HepG2 (cell line): ENCODE measurements around the gene EHD1. TPM values are rescaled to one million over a fixed set of nuclear protein-coding genes. Genes with fewer than 3 reads are reported as not detected.

Source experiments
- AFF4 ChIP-seq: sonication (generic); formaldehyde crosslinking; IDR thresholded peaks from 2 replicates; pipeline ENCODE4 v1.4.0; 2020; ENCODE audit warnings: missing genetic modification reagents
- JUN ChIP-seq: sonication (generic); formaldehyde crosslinking; IDR thresholded peaks from 2 replicates; pipeline ENCODE4 v1.4.0; 2020; ENCODE audit warnings: mild to moderate bottlenecking, missing genetic modification reagents
- KMT2B ChIP-seq: IDR thresholded peaks from 2 replicates; pipeline ENCODE4 v1.6.1; 2016; ENCODE audit warnings: missing genetic modification reagents, missing compliant biosample characterization
- MXD4 ChIP-seq: IDR thresholded peaks from 2 replicates; pipeline ENCODE4 v1.6.1; 2016; ENCODE audit warnings: mild to moderate bottlenecking, missing biosample characterization, missing genetic modification reagents
- MXI1 ChIP-seq: IDR thresholded peaks from 3 replicates; pipeline ENCODE4 v1.6.1; 2012; ENCODE audit warnings: low read depth, low read length, inconsistent platforms, borderline replicate concordance
- NFATC3 ChIP-seq: sonication (generic); formaldehyde crosslinking; IDR thresholded peaks from 2 replicates; pipeline ENCODE4 v1.5.1; 2020; ENCODE audit warnings: mild to moderate bottlenecking, missing genetic modification reagents
- POLR2AphosphoS2 ChIP-seq: IDR thresholded peaks from 2 replicates; pipeline ENCODE4 v1.6.1; 2011; ENCODE audit warnings: low read depth, low read length, improper control_type of control experiment
- RXRB ChIP-seq: IDR thresholded peaks from 2 replicates; pipeline ENCODE4 v1.6.1; 2016; ENCODE audit warnings: borderline replicate concordance, missing genetic modification reagents, missing compliant biosample characterization
- TRAFD1 ChIP-seq: sonication (generic); formaldehyde crosslinking; IDR thresholded peaks from 2 replicates; pipeline ENCODE4 v1.5.1; 2020; ENCODE audit warnings: missing genetic modification reagents, mild to moderate bottlenecking, borderline replicate concordance
- ZBTB2 ChIP-seq: sonication (generic); formaldehyde crosslinking; IDR thresholded peaks from 2 replicates; pipeline ENCODE4 v1.8.0; 2022; ENCODE audit warnings: low read depth, missing genetic modification reagents
- ZSCAN31 ChIP-seq: sonication (generic); formaldehyde crosslinking; IDR thresholded peaks from 2 replicates; pipeline ENCODE4 v1.5.0; 2020; ENCODE audit warnings: low read depth, mild to moderate bottlenecking, missing genetic modification reagents
- polyA plus RNA-seq, 8 experiments: library from polyadenylated mRNA; depleted of rRNA in 3 of 8; stranded (reverse) in 7 of 8; unstranded in 1 of 8; fragments of >200 nt; fragmentation: Illumina TruSeq in 4 of 8; extraction: Trizol in 4 of 8; gene quantifications; 2 replicates each; pipeline versions ENCODE4 v1.2.1 to v1.2.3, GENCODE V29; 2011 to 2016; ENCODE audit warnings: low read depth in 4 of 8, missing spikeins in 1 of 8, mixed read lengths in 1 of 8; ENCODE audit not compliant: insufficient read depth in 1 of 8
- total RNA-seq, 5 experiments: library from RNA; depleted of rRNA; stranded (reverse); fragments of >200 nt; fragmentation: Illumina TruSeq; extraction: Trizol; gene quantifications; 2 replicates each; pipeline ENCODE4 v1.2.3, GENCODE V29; 2016; ENCODE audit warnings: low read depth in 1 of 5
- TF ChIP-seq, protein P1 (sequence below): IDR thresholded peaks from 2 replicates; pipeline ENCODE4 v1.4.0; 2020; ENCODE audit warnings: mild to moderate bottlenecking, missing genetic modification reagents

The EHD1 gene
- total and polyA plus RNA-seq, 2 of the 13 experiments (the other 11 are each of a cell fraction or from before 2014, with no cell fraction given) = 23.6 to 26.6 TPM

GRCh38 chr11:64923944-64924909, 45.8 kb upstream of the EHD1 start, which contains the start of gene PPP2R5B (continued):
- TF ChIP-seq TRAFD1 (CRISPR knock-in tag) (no peak), KMT2B (0 out of 2 replicates have a peak, but pooled peaks have one; percentile 40), MXI1 (peak; percentile 82; the same call in 1 of the 3 replicates), RXRB (CRISPR knock-in tag) (peak; percentile 41), POLR2AphosphoS2 (no peak), ZBTB2 (peak; percentile 58; the same call in 1 of the 2 replicates), AFF4 (CRISPR knock-in tag) (no peak), NFATC3 (CRISPR knock-in tag) (0 out of 2 replicates have a peak, but pooled peaks have one; percentile 15), ZSCAN31 (CRISPR knock-in tag) (0 out of 2 replicates have a peak, but pooled peaks have one; percentile 59), JUN (CRISPR knock-in tag) (peak; percentile 93), MXD4 (CRISPR knock-in tag) (peak; percentile 79)
- TF ChIP-seq, protein P1, sequence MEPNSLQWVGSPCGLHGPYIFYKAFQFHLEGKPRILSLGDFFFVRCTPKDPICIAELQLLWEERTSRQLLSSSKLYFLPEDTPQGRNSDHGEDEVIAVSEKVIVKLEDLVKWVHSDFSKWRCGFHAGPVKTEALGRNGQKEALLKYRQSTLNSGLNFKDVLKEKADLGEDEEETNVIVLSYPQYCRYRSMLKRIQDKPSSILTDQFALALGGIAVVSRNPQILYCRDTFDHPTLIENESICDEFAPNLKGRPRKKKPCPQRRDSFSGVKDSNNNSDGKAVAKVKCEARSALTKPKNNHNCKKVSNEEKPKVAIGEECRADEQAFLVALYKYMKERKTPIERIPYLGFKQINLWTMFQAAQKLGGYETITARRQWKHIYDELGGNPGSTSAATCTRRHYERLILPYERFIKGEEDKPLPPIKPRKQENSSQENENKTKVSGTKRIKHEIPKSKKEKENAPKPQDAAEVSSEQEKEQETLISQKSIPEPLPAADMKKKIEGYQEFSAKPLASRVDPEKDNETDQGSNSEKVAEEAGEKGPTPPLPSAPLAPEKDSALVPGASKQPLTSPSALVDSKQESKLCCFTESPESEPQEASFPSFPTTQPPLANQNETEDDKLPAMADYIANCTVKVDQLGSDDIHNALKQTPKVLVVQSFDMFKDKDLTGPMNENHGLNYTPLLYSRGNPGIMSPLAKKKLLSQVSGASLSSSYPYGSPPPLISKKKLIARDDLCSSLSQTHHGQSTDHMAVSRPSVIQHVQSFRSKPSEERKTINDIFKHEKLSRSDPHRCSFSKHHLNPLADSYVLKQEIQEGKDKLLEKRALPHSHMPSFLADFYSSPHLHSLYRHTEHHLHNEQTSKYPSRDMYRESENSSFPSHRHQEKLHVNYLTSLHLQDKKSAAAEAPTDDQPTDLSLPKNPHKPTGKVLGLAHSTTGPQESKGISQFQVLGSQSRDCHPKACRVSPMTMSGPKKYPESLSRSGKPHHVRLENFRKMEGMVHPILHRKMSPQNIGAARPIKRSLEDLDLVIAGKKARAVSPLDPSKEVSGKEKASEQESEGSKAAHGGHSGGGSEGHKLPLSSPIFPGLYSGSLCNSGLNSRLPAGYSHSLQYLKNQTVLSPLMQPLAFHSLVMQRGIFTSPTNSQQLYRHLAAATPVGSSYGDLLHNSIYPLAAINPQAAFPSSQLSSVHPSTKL = no peak
